GM21723 (cell line): ENCODE results near the gene PCYT1A.
"Not testable (repeated sequence)": the region's sequence is repeated elsewhere in the genome, so short reads cannot be mapped to it uniquely, and the experiment has no call there.

ENCODE experiments used
- ATAC-seq: cut with Tn5 transposase; IDR thresholded peaks from one replicate; pipeline ENCODE4 v1.9.1; 2021; ENCODE audit warnings: mild to moderate bottlenecking, moderate library complexity; ENCODE audit not compliant: unreplicated experiment

PCYT1A gene

DNA sequence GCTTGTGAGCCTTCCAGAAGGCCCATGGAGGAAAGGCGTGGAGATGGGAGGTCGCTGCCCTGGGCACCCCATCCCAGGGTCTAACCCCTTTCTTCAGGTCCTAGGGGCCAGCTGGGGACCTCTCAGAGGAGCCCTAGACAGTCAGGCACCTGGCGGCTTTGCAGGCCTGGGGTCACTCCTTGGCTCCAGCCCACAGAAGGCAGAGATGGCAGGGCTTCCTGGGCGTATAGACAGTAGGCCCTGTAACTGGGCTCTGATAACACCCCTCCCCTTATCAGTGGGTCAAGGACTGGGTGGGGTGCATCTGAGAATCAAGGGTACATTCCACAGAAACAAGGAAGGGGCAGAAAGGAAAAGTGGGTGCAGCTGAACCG lies 93.0 kb downstream of the PCYT1A start:
- no peak for ATAC-seq

DNA sequence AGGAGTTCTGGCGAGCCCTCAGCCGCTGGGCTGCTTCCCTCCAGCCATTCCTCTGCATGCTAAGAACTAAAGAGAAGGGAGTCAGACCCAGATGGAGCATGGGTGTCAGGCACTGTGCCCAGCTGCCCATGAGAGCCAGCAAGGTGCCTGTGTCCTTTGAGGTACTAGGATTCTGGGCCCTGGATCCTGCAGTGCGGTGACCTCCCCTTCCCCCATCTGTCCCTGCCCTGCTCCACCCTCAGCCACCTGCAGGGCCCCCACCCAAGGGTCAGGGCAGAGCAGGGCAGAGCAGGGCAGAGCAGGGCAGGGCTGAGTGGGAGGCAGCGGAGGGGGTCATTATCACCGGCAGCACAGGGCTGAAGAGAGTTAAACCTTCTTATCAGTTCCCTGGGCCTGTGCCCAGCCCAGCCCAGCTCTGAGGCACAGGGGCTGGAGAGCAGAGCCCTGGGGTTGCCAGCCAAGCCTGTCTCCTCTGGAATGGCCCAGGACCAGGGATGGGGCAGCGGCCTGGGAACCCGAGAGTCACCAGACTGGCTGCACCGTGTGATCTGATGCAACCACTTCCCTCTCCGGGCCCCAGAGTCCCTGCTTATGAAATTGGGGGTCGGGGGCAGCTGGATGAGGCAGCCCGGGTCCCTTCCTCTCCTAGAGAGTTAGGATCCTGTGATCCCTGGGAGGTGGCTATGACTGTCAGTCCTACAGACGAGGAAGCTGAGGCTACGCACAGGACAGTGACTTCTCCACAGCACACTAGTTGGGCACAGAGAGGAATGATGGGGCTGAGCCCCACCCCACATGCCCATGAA lies 93.6 kb downstream of the PCYT1A start:
- no peak for ATAC-seq

DNA sequence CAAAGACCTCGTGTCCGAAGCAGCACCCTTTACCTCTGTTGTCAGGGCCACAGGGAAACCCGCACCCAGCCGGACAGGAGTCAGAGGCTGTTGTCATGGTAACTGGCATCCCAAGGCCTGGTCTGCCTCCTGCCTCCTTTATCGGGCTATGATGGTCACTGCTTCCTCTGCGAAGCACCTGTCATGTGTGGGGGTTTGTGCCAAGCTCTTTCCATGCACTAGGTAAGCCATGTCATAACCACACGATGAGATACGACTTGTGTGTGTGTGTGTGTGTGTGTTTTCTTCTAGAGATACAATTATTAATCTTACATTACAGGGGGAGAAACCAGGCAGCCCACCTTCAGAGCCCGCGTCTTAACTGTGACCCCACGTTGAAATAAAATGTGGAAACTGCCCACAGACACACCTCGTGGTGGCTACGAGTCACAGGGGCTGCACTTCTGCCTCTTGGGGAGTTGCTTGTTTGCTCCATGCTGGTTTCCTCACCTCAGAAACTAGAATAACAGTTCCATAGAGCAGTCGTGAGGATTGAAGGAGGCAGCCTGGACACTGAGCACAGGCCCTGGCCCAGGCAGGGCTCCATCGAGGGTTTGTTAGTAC lies 94.3 kb downstream of the PCYT1A start:
- peak; percentile 4 for ATAC-seq

DNA sequence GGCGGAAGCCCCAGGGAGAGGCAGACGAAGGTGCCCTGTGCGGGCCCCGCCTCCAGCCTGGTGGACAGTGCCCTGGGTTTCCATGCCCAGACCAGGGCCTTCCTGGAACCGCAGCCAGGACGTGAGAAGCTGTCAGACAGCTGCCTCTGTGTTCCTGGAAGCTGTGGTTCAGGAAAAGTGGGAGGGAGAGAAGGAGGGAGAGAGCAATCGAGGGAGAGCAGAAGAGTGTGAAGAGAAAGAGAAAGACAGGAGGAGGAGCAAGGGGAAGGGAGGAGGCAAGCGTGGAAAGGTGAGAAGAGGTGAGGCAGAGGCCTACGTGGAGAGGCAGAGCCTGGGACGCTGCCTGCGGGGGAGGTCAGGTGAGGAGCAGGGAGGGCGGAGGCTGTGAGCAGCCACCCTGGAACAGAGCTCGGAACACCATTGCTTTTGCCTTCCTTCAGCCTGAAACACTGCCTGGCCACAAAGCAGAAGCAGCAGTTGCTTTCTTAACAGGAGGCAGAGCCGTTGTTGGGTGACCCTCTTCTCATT lies 94.9 kb downstream of the PCYT1A start:
- ATAC-seq, result peak; percentile 33

- ATAC-seq, result peak; percentile 45
Observed at GRCh38 chr3:196192036-196192523, 95.4 kb downstream of the PCYT1A start.

GRCh38 chr3:196189566-196190347 lies 97.8 kb downstream of the PCYT1A start:
- no peak for ATAC-seq

DNA sequence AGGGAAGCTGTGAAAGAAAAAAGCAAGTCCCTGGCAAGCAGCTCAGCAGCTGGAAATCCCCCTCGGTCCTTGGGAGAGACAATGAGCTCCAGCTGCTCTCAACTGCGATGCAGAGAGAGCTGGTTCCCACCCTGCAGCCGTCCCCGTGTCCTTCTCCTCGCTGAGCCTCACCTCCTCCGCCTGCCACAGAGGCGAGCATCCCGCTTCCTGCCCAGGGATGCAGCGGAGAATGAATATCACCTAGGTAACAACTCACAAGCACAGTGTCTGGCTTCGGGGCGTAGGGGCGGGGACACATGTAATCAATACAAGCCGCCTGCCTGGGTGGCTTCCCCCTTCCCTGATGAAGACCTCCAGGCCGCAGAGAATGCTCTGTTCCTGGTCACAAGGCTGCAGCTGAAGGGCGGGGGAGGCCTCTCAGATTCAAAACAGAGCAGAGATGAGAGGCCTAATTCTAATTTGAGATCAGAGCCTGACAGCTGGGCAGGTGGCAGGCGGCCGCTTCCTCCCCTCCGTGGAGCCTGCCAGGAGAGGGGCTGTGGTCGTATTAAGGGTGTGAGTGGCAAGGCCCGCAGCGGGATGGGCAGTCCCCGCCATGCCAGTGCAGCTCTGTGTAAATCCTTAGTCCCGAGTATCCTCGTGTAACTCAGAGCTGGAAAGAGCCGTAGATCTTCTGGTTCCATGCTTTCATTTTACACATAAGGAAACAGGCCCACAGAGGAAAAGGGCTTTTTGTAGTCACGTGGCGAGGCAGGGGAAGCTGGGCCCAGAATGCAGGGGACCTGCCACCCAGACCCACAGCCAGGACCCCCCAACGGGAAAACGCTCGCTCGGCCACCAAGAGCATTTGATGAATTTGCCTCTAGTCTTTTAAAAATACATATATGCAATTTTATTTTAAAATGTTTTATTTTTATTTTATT lies 100.6 kb downstream of the PCYT1A start:
- peak; percentile 60 for ATAC-seq

DNA sequence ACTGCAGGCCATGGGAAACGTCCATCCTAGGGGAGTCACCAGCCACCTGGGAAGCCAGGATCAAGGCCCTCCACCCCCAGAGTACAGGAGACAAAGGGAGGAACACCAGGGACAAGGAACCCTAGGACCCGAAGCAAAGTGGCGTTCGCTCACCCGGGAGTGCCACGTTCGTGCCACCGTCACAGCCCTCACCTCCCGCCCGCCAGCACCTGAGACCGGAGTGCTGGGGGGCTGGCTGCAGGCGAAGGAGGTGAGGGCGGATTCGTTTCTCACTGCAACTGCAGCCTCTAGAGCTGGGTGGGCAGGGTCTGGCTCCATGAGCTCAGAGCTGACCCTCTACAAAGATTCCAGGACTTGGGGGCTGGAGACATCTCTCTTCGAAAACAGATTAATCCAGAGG lies 102.6 kb downstream of the PCYT1A start:
- no peak for ATAC-seq

GRCh38 chr3:196184169-196184432 lies 103.4 kb downstream of the PCYT1A start:
- not testable (repeated sequence) for ATAC-seq

DNA sequence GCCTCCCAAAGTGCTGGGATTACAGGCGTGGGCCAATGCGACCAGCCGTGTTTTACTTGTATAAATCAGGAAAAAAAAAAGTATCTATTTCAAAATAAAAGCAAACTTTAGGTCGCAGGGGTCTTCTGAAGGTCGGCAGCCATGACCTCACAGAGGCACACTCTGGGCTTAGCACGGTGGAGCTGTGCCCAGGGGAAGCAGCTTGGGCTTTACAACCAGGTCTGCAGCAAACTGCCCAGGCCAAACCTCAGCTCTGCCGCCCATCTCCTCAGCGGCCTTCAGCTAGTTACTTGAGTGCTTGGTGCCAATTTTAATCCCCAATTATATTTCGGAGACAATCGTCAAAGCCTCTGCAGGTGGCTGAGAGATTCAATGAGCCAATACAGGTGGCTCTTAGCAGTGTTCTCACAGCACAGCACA lies 106.4 kb downstream of the PCYT1A start:
- ATAC-seq, result no peak

DNA sequence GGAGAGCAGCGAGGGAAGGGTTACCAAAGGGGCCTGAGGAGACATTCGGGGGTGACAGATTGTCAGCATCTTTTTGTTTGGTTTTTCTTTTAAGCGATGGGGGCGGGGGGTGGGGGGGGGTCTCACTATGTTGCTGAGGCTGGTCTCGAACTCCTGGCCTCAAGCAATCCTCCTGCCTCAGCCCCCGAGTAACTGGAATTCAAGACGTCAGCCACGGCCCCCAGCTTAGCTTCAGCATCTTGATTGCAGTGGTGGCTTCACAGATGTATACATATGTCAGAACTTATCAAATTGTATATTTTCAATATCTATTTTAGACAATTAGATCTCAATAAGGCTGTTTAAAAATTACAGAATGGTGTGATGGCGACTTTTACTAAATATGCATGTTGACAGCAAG lies 107.2 kb downstream of the PCYT1A start:
- ATAC-seq, result no peak
